BLaER1 treated with 17β-estradiol and CSF1 and Interleukin-3, amounts not matched to agents 10 nM and 100 nM (cell line): Measurements from ENCODE around the gene RASGEF1B.

Source experiments
- H3K27ac ChIP-seq, 11 experiments: shearing (Covaris generic); formaldehyde crosslinking; 2 replicates each; pipeline ENCODE4 v1.8.1; 2022
- H3K27me3 ChIP-seq, 11 experiments: shearing (Covaris generic); formaldehyde crosslinking; 2 replicates each; pipeline ENCODE4 v1.8.1; 2022
- H3K36me3 ChIP-seq, 11 experiments: shearing (Covaris generic); formaldehyde crosslinking; 2 replicates each; pipeline ENCODE4 v1.8.1; 2022
- H3K4me1 ChIP-seq, 10 experiments: shearing (Covaris generic); formaldehyde crosslinking; 2 replicates each; pipeline ENCODE4 v1.8.1; 2022
- H3K4me2 ChIP-seq, 11 experiments: shearing (Covaris generic); formaldehyde crosslinking; 2 replicates each; pipeline ENCODE4 v1.8.1; 2022
- H3K4me3 ChIP-seq, 10 experiments: shearing (Covaris generic); formaldehyde crosslinking; 2 replicates each; pipeline ENCODE4 v1.8.1; 2022
- H3K9ac ChIP-seq, 11 experiments: shearing (Covaris generic); formaldehyde crosslinking; 2 replicates each; pipeline ENCODE4 v1.8.1; 2022
- H3K9me3 ChIP-seq, 11 experiments: shearing (Covaris generic); formaldehyde crosslinking; replicated peaks in 1 of 11; 2 replicates each; pipeline ENCODE4 v1.8.1; 2022
- H4K20me1 ChIP-seq, 11 experiments: shearing (Covaris generic); formaldehyde crosslinking; 2 replicates each; pipeline ENCODE4 v1.8.1; 2022
- Cebpa-rat ChIP-seq, 11 experiments: shearing (Covaris generic); IDR thresholded peaks; 2 replicates each; pipeline ENCODE4 v1.8.1; 2022

Gene RASGEF1B

DNA sequence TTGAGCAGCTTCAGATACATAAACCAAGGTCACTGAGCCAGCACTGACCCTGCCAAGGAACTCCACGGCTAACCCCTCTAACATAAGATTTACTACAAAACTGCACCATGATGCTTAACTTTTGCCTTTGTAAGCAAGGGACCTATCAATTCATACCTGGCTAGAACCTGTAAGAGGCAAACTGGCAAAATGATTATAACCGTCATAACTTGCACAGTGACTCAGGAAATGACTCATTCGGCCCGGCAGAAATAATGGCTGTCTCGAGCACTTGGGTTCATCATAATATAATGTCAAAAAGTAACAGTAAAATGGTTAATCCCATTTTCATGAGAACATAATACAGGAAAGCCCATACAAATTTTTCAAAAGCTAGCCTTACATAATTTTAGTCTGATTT is 17.2 kb downstream of the RASGEF1B start:
- H3K9me3 ChIP-seq, result no peaks in the 10 kb centered on the region
- no peaks in the 10 kb centered on the region for H3K27me3 ChIP-seq
- H3K36me3 ChIP-seq, result peaks cover 6 to 100% (median 83%) of the 10 kb centered on the region in 11 experiments; a peak in 19 of 22 replicates
- no peak overlapping the region for H3K27ac ChIP-seq
- H3K4me2 ChIP-seq, result peak overlapping the region in 2 of 11 experiments; percentile 9 to 55; a peak in 2 of 22 replicates
- no peak for TF ChIP-seq Cebpa-rat (IDR thresholded peaks at IDR 0.05)
- peaks cover 0 to 27% (median 11%) of the 10 kb centered on the region in 10 experiments; a peak in 11 of 20 replicates for H3K4me1 ChIP-seq
- H3K9ac ChIP-seq, result no peak overlapping the region
- H4K20me1 ChIP-seq, result peaks cover 0 to 100% (median 6%) of the 10 kb centered on the region in 11 experiments; a peak in 12 of 22 replicates
- no peak overlapping the region for H3K4me3 ChIP-seq

DNA sequence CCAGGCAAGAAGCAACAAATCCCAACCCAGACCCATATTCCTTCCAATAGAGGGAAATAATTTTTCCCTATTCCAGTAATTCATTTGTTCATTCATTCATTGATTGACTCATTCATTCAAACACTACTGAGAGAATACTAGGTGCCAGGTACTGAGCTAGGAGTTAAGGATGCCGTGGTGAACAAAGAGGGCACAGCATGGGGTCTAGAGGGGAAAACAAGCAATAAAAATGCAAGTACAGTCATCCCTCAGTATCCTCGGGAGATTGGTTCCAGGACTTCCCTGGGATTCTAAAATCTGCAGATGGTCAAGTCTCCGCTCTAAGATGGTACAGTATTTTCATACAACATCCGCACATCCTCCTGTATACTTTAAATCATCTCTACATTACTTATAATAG is 18.7 kb downstream of the RASGEF1B start:
- Histone ChIP-seq H3K36me3 (peaks cover 6 to 100% (median 78%) of the 10 kb centered on the region in 11 experiments; a peak in 20 of 22 replicates), H3K4me1 (peaks cover 0 to 27% (median 11%) of the 10 kb centered on the region in 10 experiments; a peak in 11 of 20 replicates), H3K4me3 (no peak overlapping the region), H3K4me2 (no peak overlapping the region), H3K9ac (no peak overlapping the region), H3K27ac (no peak overlapping the region), H3K27me3 (no peaks in the 10 kb centered on the region), H3K9me3 (no peaks in the 10 kb centered on the region), H4K20me1 (peaks cover 0 to 100% (median 0%) of the 10 kb centered on the region in 11 experiments; a peak in 9 of 22 replicates)
- no peak for TF ChIP-seq Cebpa-rat (IDR thresholded peaks at IDR 0.05)

DNA sequence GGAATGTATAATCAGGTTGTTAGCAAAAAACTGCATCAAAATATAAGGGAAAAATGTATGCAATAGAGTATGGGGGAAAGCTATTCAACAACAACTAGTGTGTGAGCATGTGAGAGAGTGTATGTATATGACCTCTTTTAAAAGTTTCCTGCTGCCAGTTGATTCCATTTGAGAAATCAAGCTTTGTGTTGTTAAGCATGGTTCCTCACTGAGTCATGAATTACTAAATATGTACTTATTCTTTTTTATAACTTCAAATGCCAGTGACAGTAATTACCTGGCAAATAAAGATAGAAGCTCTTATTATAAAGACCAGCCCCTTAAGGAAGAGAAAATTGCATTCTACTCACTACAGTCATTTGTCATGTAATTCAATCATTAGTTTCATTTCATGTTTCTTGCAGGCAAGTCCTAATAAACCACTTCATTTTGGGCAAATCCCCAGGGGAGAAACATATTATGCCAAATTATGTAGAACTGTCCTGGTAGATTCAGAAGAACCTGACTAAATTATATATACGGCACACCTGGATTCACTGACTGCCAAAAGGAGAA is 19.2 kb downstream of the RASGEF1B start:
- Histone ChIP-seq H3K4me1 (peaks cover 0 to 27% (median 11%) of the 10 kb centered on the region in 10 experiments; a peak in 11 of 20 replicates), H3K4me3 (no peak overlapping the region), H3K36me3 (peaks cover 6 to 100% (median 78%) of the 10 kb centered on the region in 11 experiments; a peak in 20 of 22 replicates), H3K9ac (no peak overlapping the region), H3K27ac (no peak overlapping the region), H3K9me3 (no peaks in the 10 kb centered on the region), H4K20me1 (peaks cover 0 to 100% (median 0%) of the 10 kb centered on the region in 11 experiments; a peak in 8 of 22 replicates), H3K27me3 (no peaks in the 10 kb centered on the region), H3K4me2 (no peak overlapping the region)
- TF ChIP-seq Cebpa-rat (IDR thresholded peaks at IDR 0.05), result no peak

DNA sequence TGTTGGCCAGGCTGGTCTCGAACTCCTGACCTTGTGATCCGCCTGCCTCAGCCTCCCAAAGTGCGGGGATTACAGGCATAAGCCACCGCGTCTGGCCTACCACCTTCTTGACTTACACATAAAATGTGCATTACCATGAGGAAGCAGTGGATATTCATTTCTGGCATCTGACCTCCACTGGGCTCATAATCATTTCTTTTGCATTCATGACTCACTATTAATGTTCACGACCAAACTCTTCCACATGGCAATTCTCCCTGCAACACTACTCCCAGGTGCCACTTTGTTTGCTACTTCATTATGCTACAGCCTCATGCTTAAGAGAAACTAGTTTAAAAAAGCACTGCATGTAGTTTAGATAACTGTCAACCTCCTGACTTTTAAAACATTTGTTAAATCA is 22.7 kb downstream of the RASGEF1B start:
- no peak for TF ChIP-seq Cebpa-rat (IDR thresholded peaks at IDR 0.05)
- Histone ChIP-seq H3K27me3 (no peaks in the 10 kb centered on the region), H3K9ac (no peak overlapping the region), H3K4me1 (no peaks in the 10 kb centered on the region), H3K36me3 (peaks cover 17 to 100% (median 84%) of the 10 kb centered on the region in 11 experiments), H4K20me1 (peaks cover 0 to 98% (median 0%) of the 10 kb centered on the region in 11 experiments; a peak in 5 of 22 replicates), H3K9me3 (no peaks in the 10 kb centered on the region), H3K27ac (no peak overlapping the region), H3K4me2 (no peak overlapping the region), H3K4me3 (no peak overlapping the region)

DNA sequence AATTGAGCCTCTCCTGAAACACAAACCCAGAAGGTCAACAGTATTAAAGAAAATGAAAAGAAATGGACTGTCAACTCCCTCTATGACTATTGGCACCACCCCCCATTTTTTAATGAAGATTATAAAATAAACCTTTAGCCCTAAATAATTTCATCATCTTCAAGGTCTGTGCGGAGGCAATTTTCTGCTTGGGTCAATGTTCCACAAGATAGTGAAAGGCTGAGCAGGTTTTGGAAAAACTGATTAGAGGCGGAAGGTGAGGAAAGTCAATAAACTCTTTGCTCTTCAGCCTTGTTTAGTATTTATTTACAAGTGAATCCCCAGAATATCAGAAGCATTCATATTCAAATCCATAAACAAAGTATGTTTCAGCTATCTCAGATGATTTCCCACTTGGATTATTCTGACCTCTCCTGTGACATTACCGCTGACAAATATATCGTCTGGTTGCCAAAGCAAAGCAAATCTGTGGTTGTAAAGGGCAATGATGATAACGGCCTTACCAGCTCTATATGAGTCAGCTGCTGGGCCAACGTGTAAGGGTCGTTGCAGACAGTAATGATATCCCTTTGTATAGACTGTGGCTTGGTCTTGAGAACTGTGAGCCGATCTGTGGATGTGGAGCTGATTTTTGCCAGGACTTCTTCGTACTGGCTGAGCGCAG is 24.0 kb downstream of the RASGEF1B start:
- H3K36me3 ChIP-seq, result peaks cover 26 to 100% (median 85%) of the 10 kb centered on the region in 11 experiments
- H3K27me3 ChIP-seq, result no peaks in the 10 kb centered on the region
- no peak overlapping the region for H3K4me3 ChIP-seq
- peaks cover 0 to 98% (median 0%) of the 10 kb centered on the region in 11 experiments; a peak in 5 of 22 replicates for H4K20me1 ChIP-seq
- no peak overlapping the region for H3K27ac ChIP-seq
- no peak overlapping the region for H3K4me2 ChIP-seq
- H3K9ac ChIP-seq, result no peak overlapping the region
- no peaks in the 10 kb centered on the region; a peak in 1 of 22 replicates for H3K9me3 ChIP-seq
- no peak for TF ChIP-seq Cebpa-rat (IDR thresholded peaks at IDR 0.05)
- no peaks in the 10 kb centered on the region for H3K4me1 ChIP-seq

DNA sequence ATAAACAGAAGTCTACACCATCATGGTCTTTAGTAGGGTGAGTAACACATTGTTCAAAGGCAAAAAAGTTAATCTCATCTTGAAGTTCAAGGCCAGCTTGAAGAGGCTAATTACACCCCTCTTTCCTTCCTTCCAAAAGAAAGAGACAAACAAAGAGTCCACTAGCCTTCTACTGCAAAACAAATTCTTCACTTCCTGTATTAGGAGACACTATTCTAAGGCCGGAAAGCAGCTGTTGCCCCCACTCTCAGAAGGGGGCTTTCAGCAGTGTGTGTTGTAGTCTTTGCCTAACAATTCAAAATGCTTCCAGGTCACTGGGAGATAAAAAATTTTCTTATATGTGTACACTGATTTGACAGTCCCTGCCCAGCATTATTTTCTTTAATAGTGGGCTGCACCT is 25.1 kb downstream of the RASGEF1B start:
- TF ChIP-seq Cebpa-rat (IDR thresholded peaks at IDR 0.05), result no peak
- H3K36me3 ChIP-seq, result peaks cover 34 to 100% (median 87%) of the 10 kb centered on the region in 11 experiments
- H3K27ac ChIP-seq, result no peak overlapping the region
- H3K27me3 ChIP-seq, result no peaks in the 10 kb centered on the region
- peaks cover 0 to 98% (median 0%) of the 10 kb centered on the region in 11 experiments; a peak in 5 of 22 replicates for H4K20me1 ChIP-seq
- no peak overlapping the region for H3K4me2 ChIP-seq
- no peak overlapping the region for H3K4me3 ChIP-seq
- no peaks in the 10 kb centered on the region; a peak in 1 of 22 replicates for H3K9me3 ChIP-seq
- H3K4me1 ChIP-seq, result no peaks in the 10 kb centered on the region
- H3K9ac ChIP-seq, result no peak overlapping the region

DNA sequence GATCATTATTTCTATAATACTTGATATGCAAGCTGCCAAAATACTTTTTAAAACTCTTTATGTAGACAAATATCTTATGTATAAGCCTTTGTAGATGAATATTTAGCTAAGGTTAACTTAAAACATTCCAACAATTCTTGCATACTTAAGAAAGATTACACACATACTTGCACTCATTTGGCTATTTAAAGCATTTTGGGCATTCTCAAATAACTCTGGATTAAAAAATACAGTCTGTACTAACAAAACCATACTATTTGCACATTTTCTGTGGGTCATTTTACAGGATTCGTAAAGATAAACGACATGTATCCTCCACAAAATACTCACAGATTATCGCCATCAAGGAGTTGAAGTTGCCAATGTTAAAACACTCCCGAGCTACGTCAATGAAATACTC is 26.5 kb downstream of the RASGEF1B start:
- no peaks in the 10 kb centered on the region for H3K4me1 ChIP-seq
- H3K4me2 ChIP-seq, result no peak overlapping the region
- no peaks in the 10 kb centered on the region for H3K27me3 ChIP-seq
- peaks cover 0 to 98% (median 0%) of the 10 kb centered on the region in 11 experiments; a peak in 5 of 22 replicates for H4K20me1 ChIP-seq
- no peak overlapping the region for H3K4me3 ChIP-seq
- no peak overlapping the region for H3K27ac ChIP-seq
- no peaks in the 10 kb centered on the region; a peak in 1 of 22 replicates for H3K9me3 ChIP-seq
- TF ChIP-seq Cebpa-rat (IDR thresholded peaks at IDR 0.05), result no peak
- no peak overlapping the region for H3K9ac ChIP-seq
- peaks cover 38 to 100% (median 90%) of the 10 kb centered on the region in 11 experiments for H3K36me3 ChIP-seq

DNA sequence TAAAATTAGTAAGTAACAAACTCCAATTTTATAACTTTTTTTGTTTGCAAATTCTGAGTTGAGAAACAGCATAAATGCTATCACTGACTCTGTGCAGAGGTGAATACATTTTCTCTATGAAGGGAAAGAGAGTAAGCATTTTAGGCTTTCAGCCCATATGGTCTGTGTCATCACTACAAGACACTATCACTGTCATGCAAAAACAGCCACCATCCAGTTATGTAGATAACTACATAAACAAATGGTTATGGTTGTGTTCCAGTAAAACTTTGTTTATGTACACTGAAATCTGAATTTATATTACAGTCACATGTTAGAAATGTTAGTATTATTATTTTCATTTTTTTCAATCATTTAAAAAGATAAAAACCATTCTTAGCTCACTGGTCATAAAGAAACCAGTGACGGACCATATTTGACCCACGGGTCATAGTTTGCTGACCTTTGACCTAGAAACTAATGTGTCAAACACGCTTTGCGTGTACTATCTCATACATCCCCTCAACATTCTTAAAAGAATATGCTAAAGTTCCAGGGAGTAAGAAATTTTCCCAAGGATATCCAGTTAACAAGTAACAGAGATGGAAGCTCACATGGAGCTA is 29.1 kb downstream of the RASGEF1B start:
- Histone ChIP-seq H3K4me3 (no peak overlapping the region), H3K27ac (no peak overlapping the region)

DNA sequence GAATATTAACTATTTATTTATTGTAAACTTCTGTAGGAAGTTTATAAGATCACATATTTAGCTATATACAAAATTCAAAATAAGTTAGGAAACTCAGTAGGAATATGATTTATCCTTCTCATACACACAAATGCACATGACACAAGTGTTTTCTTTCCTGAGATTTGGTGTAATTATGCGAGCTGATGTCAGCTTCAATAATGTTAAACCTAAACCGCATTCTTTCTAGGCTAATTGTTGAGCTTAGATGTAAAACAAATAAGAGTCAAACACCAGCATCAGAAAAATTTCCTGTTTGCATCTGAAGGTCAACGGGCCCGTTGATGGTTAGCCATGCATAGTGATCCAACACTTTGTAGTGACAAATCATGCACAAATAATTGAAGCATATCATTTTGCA is 30.8 kb downstream of the RASGEF1B start:
- Histone ChIP-seq H3K9ac (no peak overlapping the region), H3K9me3 (peaks cover 0 to 5% (median 0%) of the 10 kb centered on the region in 11 experiments; a peak in 5 of 22 replicates), H3K4me2 (no peak overlapping the region), H3K4me1 (no peaks in the 10 kb centered on the region), H3K27me3 (no peaks in the 10 kb centered on the region), H4K20me1 (peaks cover 0 to 93% (median 0%) of the 10 kb centered on the region in 11 experiments; a peak in 4 of 22 replicates), H3K27ac (no peak overlapping the region), H3K36me3 (peaks cover 41 to 100% (median 81%) of the 10 kb centered on the region in 11 experiments), H3K4me3 (no peak overlapping the region)
- TF ChIP-seq Cebpa-rat (IDR thresholded peaks at IDR 0.05), result no peak

More for the DNA sequence above, 29.1 kb downstream of the RASGEF1B start:
- H4K20me1 ChIP-seq, result peaks cover 0 to 93% (median 0%) of the 10 kb centered on the region in 11 experiments; a peak in 5 of 22 replicates
- no peaks in the 10 kb centered on the region for H3K4me1 ChIP-seq
- TF ChIP-seq Cebpa-rat (IDR thresholded peaks at IDR 0.05), result no peak
- H3K36me3 ChIP-seq, result peaks cover 52 to 100% (median 94%) of the 10 kb centered on the region in 11 experiments
- no peak overlapping the region for H3K4me2 ChIP-seq
- peaks cover 0 to 5% (median 0%) of the 10 kb centered on the region in 11 experiments; a peak in 5 of 22 replicates for H3K9me3 ChIP-seq
- no peaks in the 10 kb centered on the region for H3K27me3 ChIP-seq
- H3K9ac ChIP-seq, result no peak overlapping the region
